Neural crest cell (in vitro differentiated cells): ENCODE results near the gene PM20D2. TPM values are rescaled to one million over a fixed set of nuclear protein-coding genes. Genes with fewer than 3 reads are reported as not detected.
"Not testable (repeated sequence)": the region's sequence is repeated elsewhere in the genome, so short reads cannot be mapped to it uniquely, and the experiment has no call there.

Experiments
- DNase-seq: peaks from one replicate; pipeline ENCODE4 v3.0.0; 2021; ENCODE audit warnings: low read depth, mixed read lengths, low spot score
- H3K27ac Mint-ChIP-seq: one replicate; pipeline ENCODE4 v1.8.0; 2021; ENCODE audit warnings: mild to moderate bottlenecking, mixed read lengths; ENCODE audit not compliant: unreplicated experiment
- H3K27me3 Mint-ChIP-seq: 2 replicates; pipeline ENCODE4 v1.8.0; 2021; ENCODE audit warnings: low read depth, mild to moderate bottlenecking, mixed read lengths
- H3K36me3 Mint-ChIP-seq: 2 replicates; pipeline ENCODE4 v1.8.0; 2021; ENCODE audit warnings: low read depth, mild to moderate bottlenecking, mixed read lengths
- H3K4me1 Mint-ChIP-seq: 2 replicates; pipeline ENCODE4 v1.8.0; 2021; ENCODE audit warnings: mixed read lengths
- H3K4me3 Mint-ChIP-seq: one replicate; pipeline ENCODE4 v1.8.0; 2021; ENCODE audit warnings: mild to moderate bottlenecking, mixed read lengths
- H3K9me3 Mint-ChIP-seq: 2 replicates; pipeline ENCODE4 v1.8.0; 2021; ENCODE audit warnings: mixed read lengths
- CTCF ChIP-seq: fragments of 200-600 bp; sonication (generic); conservative IDR thresholded peaks from 2 replicates; pipeline ENCODE4 v1.5.0; 2021; ENCODE audit warnings: antibody characterized with exemption, mild to moderate bottlenecking
- total RNA-seq: library from RNA; stranded (reverse); gene quantifications from 2 replicates; pipeline ENCODE4 v1.2.1, GENCODE V29; 2021

The PM20D2 gene
- total RNA-seq, 1 donor from 2014 or later = 16.5 TPM

- no peaks in the 10 kb centered on the region for H3K9me3 Mint-ChIP-seq
- DNase-seq = no peak
- peak; percentile 69 for TF ChIP-seq CTCF
Measured at GRCh38 chr6:89122625-89123024, 23.2 kb upstream of the PM20D2 start.

GRCh38 chr6:89128256-89128671 lies 17.6 kb upstream of the PM20D2 start:
- peaks cover 11% of the 10 kb centered on the region for H3K36me3 Mint-ChIP-seq
- DNase-seq, H3K9me3 Mint-ChIP-seq, H3K4me1 Mint-ChIP-seq, H3K4me3 Mint-ChIP-seq, H3K27ac Mint-ChIP-seq, H3K27me3 Mint-ChIP-seq: not testable (repeated sequence)

More at GRCh38 chr6:89122625-89123024, 23.2 kb upstream of the PM20D2 start:
- H3K36me3 Mint-ChIP-seq = peaks cover 2% of the 10 kb centered on the region
- no peak overlapping the region for H3K4me3 Mint-ChIP-seq
- no peaks in the 10 kb centered on the region for H3K27me3 Mint-ChIP-seq
- H3K4me1 Mint-ChIP-seq = peaks cover 6% of the 10 kb centered on the region
- no peak overlapping the region for H3K27ac Mint-ChIP-seq

GRCh38 chr6:89131599-89131998 lies 14.3 kb upstream of the PM20D2 start:
- no peak for TF ChIP-seq CTCF
- Mint-ChIP-seq H3K9me3 (peaks cover 4% of the 10 kb centered on the region), H3K4me1 (no peaks in the 10 kb centered on the region), H3K36me3 (peaks cover 13% of the 10 kb centered on the region), H3K27ac (no peak overlapping the region), H3K4me3 (no peak overlapping the region), H3K27me3 (no peaks in the 10 kb centered on the region)
- no peak for DNase-seq

DNA sequence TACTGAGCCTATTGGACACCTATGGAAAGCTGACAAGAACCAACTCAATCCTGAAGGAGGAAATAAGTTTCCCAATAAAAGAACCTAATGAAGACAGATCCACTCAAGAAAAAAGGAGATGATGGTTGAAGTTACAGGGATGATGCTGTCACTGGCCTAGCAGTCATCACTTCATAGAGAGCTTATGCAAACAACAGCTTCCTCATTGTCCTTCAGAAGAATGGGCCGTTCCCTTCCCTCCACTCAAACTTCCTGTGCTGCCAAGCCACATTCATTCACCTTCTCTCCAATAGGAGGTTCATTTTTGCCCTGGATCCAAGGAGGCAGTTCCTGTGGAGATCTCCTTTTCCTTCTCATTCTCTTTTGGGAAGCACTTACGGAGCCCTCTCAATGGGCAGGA lies 13.8 kb upstream of the PM20D2 start:
- no peak overlapping the region for H3K27ac Mint-ChIP-seq
- no peaks in the 10 kb centered on the region for H3K27me3 Mint-ChIP-seq
- peaks cover 4% of the 10 kb centered on the region for H3K9me3 Mint-ChIP-seq
- H3K36me3 Mint-ChIP-seq = peaks cover 13% of the 10 kb centered on the region
- H3K4me1 Mint-ChIP-seq = no peaks in the 10 kb centered on the region
- no peak for TF ChIP-seq CTCF
- DNase-seq = no peak
- no peak overlapping the region for H3K4me3 Mint-ChIP-seq

- DNase-seq = no peak
- peaks cover 8% of the 10 kb centered on the region for H3K36me3 Mint-ChIP-seq
- no peaks in the 10 kb centered on the region for H3K27me3 Mint-ChIP-seq
Measured at GRCh38 chr6:89133981-89134380, 11.9 kb upstream of the PM20D2 start.

DNA sequence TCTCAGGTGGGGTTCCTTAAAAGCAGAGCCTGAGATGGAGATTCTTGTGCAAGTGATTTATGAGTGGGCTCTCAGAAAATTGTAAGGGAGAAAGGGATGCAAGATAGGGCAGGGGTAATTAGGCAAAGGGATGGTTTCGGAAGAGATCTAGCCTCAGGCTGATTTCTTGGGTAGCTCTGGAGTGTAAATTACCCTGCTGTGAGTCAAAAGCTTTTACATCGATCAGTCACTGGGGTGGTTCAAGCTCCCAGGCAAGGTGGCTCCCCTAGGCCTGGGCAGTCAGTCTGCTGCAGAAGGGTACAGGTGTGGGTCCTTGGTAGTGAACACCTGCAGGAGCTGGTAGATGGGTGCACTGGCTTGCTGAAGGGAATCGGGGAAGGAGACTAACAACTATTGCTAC lies 11.1 kb upstream of the PM20D2 start:
- no peaks in the 10 kb centered on the region for H3K27me3 Mint-ChIP-seq
- TF ChIP-seq CTCF = no peak
- DNase-seq = no peak
- no peak overlapping the region for H3K4me3 Mint-ChIP-seq
- H3K4me1 Mint-ChIP-seq = no peaks in the 10 kb centered on the region
- H3K36me3 Mint-ChIP-seq = peaks cover 7% of the 10 kb centered on the region
- no peak overlapping the region for H3K27ac Mint-ChIP-seq
- H3K9me3 Mint-ChIP-seq = no peaks in the 10 kb centered on the region

More at GRCh38 chr6:89133981-89134380, 11.9 kb upstream of the PM20D2 start:
- Mint-ChIP-seq H3K9me3 (no peaks in the 10 kb centered on the region), H3K4me3 (no peak overlapping the region), H3K27ac (no peak overlapping the region), H3K4me1 (no peaks in the 10 kb centered on the region)
- no peak for TF ChIP-seq CTCF
